Heart left ventricle (tissue), 16 donors: ENCODE results near the gene GLT1D1. TPM values are rescaled to one million over a fixed set of nuclear protein-coding genes. Genes with fewer than 3 reads are reported as not detected.

Experiments
- ATAC-seq, 4 donors: fragments of 200-7000 bp; cut with Tn5 transposase; one replicate each; pipeline ENCODE4 v1.9.1; 2020 to 2022; ENCODE audit warnings: moderate library complexity in 4 of 4, mild to moderate bottlenecking in 3 of 4, moderate number of reproducible peaks in 1 of 4
- DNase-seq, 5 donors: peaks; one replicate each; pipeline ENCODE4 v3.0.0-alpha.2; 2020
- H3K27ac ChIP-seq, 12 donors: fragments of 200-600 bp; sonication (generic) in 4 of 12; one replicate each; pipeline versions ENCODE4 v1.5.0 to v1.8.0; 2016 to 2022; ENCODE audit warnings: mild to moderate bottlenecking in 2 of 12
- H3K27me3 ChIP-seq, 9 donors: fragments of 200-600 bp; sonication (generic) in 2 of 9; one replicate each; pipeline versions ENCODE4 v1.5.1 to v1.8.0; 2016 to 2022; ENCODE audit warnings: mild to moderate bottlenecking in 3 of 9
- H3K36me3 ChIP-seq, 9 donors: fragments of 200-600 bp; sonication (generic) in 2 of 9; one replicate each; pipeline versions ENCODE4 v1.5.0 to v1.8.0; 2018 to 2022; ENCODE audit warnings: mild to moderate bottlenecking in 2 of 9
- H3K4me1 ChIP-seq, 12 donors: fragments of 200-600 bp; sonication (generic) in 4 of 12; one replicate each; pipeline versions ENCODE4 v1.5.0 to v1.8.0; 2016 to 2022; ENCODE audit warnings: mild to moderate bottlenecking in 3 of 12
- H3K4me3 ChIP-seq, 12 donors: fragments of 200-600 bp; sonication (generic) in 4 of 12; one replicate each; pipeline versions ENCODE4 v1.5.0 to v1.8.0; 2017 to 2022; ENCODE audit warnings: mild to moderate bottlenecking in 9 of 12, moderate library complexity in 4 of 12
- H3K9me3 ChIP-seq, 12 donors: fragments of 200-600 bp; sonication (generic) in 4 of 12; one replicate each; pipeline versions ENCODE4 v1.5.0 to v1.8.0; 2016 to 2022; ENCODE audit warnings: mild to moderate bottlenecking in 1 of 12
- CTCF ChIP-seq, 12 donors: fragments of 200-600 bp; sonication (generic) in 4 of 12; IDR thresholded peaks; one replicate each; pipeline versions ENCODE4 v1.5.0 to v1.8.0; 2018 to 2022; ENCODE audit warnings: antibody characterized with exemption in 12 of 12, mild to moderate bottlenecking in 5 of 12
- POLR2A ChIP-seq, 2 donors: fragments of 450-650 bp; IDR thresholded peaks; one replicate each; pipeline ENCODE4 v1.6.1; 2017; ENCODE audit warnings: antibody characterized with exemption in 2 of 2, mild to moderate bottlenecking in 2 of 2, moderate library complexity in 2 of 2
- WGBS, 4 donors: extraction: QIAGEN DNeasy Blood & Tissue Kit in 2 of 4; methylation state at CpG; one replicate each; pipeline versions ENCODE4 v1.1.5 to v1.1.7; 2013 to 2018; 5-methylcytosine and 5-hydroxymethylcytosine counted together
- intact Hi-C, 10 donors: fragments of 100-400 bp; cut with DNase I; formaldehyde crosslinking; loops; one replicate each; pipeline versions ENCODE4 v1.11.1 to v1.14.2; 2022
- polyA plus RNA-seq, 2 donors: library from polyadenylated mRNA; stranded (reverse); fragments of 200-250 nt; gene quantifications; one replicate each; pipeline ENCODE4 v1.2.3, GENCODE V29; 2013
- total RNA-seq, 9 donors: library from RNA; depleted of rRNA in 2 of 9; stranded (reverse); fragments of >200 nt in 2 of 9; fragmentation: NEBNext Ultra II Directional in 3 of 9; extraction: Animal tissue kit (Norgen Biotek cat#: 25700) in 3 of 9; gene quantifications; one replicate each; pipeline versions ENCODE4 v1.1.0 to v1.2.4, GENCODE V29; 2016 to 2023
- donor health status: ischemic (EF 13 %, LVEDD 7.1; RV severe dilation, severe dysfunction).
- donor health status: healthy with polysubstance abuse.
- donor health status: DM: no; HTN: yes; CAD: no.
- donor health status: DM: no; HTN: no; CAD: no.
- donor health status: ischemic (EF 25% LVEDD 6.9; RV normal size, moderate dysfunction).
- donor health status: ischemic (EF 25% LVEDD 5.7; RV mildly dilated, moderate dysfunction).
- donor health status: healthy.
- donor health status: DM: yes; HTN: yes; CAD: no.
- donor health status: ischemic (EF 35%, LVEDD 5.7; RV mildly dilated, moderate dysfunction).
- donor health status: nonischemic (EF 11% LVEDD 7.7; RV severe dilation, severe dysfunction).
- donor health status: DM: yes; HTN: yes; CAD: no.
- donor health status: PGD.
- donor health status: ischemic (EF 29% LVEDD 5.4; RV normal size, mild dysfunction).
- donor health status: nonischemic (EF 23%, LVEDD 6.1; RV moderate dilation, normal function).

GLT1D1 gene
- total and polyA plus RNA-seq, 11 donors = 0.11 to 2.3 (median 0.38) TPM

GRCh38 chr12:128811806-128812205 is 41.5 kb upstream of the GLT1D1 start:
- no peaks in the 10 kb centered on the region for H3K27me3 ChIP-seq
- no peaks in the 10 kb centered on the region for H3K9me3 ChIP-seq
- TF ChIP-seq POLR2A (IDR thresholded peaks at IDR 0.05) (no peak), CTCF (IDR thresholded peaks at IDR 0.05) (no peak)
- DNase-seq (no peak), ATAC-seq (no peak)
- 68 to 82% (median 79%) methylated on average over 9 of the region's 9 CpGs for WGBS, 4 donors
- peak overlapping the region in 9 of 12 donors; percentile 18 to 92 (median 82) for H3K27ac ChIP-seq
- intact Hi-C loops = no loop called here
- H3K4me3 ChIP-seq = no peak overlapping the region
- peaks cover 0 to 68% (median 41%) of the 10 kb centered on the region in 12 donors for H3K4me1 ChIP-seq
- H3K36me3 ChIP-seq = peaks cover 0 to 54% (median 39%) of the 10 kb centered on the region in 9 donors

- TF ChIP-seq CTCF (IDR thresholded peaks at IDR 0.05) (no peak), POLR2A (IDR thresholded peaks at IDR 0.05) (no peak)
- intact Hi-C loops = no loop called here
- WGBS, 4 donors = 80 to 97% (median 94%) methylated on average over 10 of the region's 10 CpGs
- DNase-seq (no peak), ATAC-seq (no peak)
- H3K9me3 ChIP-seq = no peaks in the 10 kb centered on the region
- peaks cover 0 to 84% (median 55%) of the 10 kb centered on the region in 12 donors for H3K4me1 ChIP-seq
- peaks cover 0 to 38% (median 23%) of the 10 kb centered on the region in 9 donors for H3K36me3 ChIP-seq
- no peak overlapping the region for H3K4me3 ChIP-seq
- no peaks in the 10 kb centered on the region for H3K27me3 ChIP-seq
- H3K27ac ChIP-seq = peak overlapping the region in 4 of 12 donors; percentile 9 to 65 (median 14)
Measured at GRCh38 chr12:128813392-128813791, 39.9 kb upstream of the GLT1D1 start.

DNA sequence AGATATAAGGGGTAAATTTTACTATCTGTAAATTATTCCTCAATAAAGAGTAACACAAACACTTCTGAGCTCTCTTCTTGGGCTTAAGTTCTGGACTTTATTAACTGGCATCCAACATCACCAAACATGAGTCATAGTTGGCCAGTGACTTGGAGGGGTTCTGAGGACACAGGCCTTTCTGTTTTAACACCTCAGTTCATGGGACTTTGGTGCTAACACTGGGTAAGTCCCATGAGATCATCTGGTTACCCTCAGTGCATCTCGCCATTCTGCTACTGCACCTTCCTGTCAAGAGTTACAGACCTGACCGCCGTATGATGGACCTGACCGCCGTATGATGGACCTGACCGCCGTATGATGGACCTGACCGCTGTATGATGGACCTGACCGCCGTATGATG is 39.4 kb upstream of the GLT1D1 start:
- intact Hi-C loops = no loop called here

More for the DNA sequence above, 39.4 kb upstream of the GLT1D1 start:
- Histone ChIP-seq H3K27me3 (no peaks in the 10 kb centered on the region), H3K36me3 (peaks cover 0 to 33% (median 18%) of the 10 kb centered on the region in 9 donors), H3K9me3 (no peaks in the 10 kb centered on the region), H3K4me3 (no peak overlapping the region), H3K27ac (peak overlapping the region in 4 of 12 donors; percentile 9 to 65 (median 26)), H3K4me1 (peaks cover 0 to 88% (median 60%) of the 10 kb centered on the region in 12 donors)
- no peak for ATAC-seq
- 78 to 80% (median 79%) methylated on average over 9 to 10 of the region's 10 CpGs for WGBS, 4 donors
- DNase-seq = no peak
- TF ChIP-seq CTCF (IDR thresholded peaks at IDR 0.05) (no peak), POLR2A (IDR thresholded peaks at IDR 0.05) (no peak)
